ENCODE measurements around the gene C16orf96.

The C16orf96 gene

DNA sequence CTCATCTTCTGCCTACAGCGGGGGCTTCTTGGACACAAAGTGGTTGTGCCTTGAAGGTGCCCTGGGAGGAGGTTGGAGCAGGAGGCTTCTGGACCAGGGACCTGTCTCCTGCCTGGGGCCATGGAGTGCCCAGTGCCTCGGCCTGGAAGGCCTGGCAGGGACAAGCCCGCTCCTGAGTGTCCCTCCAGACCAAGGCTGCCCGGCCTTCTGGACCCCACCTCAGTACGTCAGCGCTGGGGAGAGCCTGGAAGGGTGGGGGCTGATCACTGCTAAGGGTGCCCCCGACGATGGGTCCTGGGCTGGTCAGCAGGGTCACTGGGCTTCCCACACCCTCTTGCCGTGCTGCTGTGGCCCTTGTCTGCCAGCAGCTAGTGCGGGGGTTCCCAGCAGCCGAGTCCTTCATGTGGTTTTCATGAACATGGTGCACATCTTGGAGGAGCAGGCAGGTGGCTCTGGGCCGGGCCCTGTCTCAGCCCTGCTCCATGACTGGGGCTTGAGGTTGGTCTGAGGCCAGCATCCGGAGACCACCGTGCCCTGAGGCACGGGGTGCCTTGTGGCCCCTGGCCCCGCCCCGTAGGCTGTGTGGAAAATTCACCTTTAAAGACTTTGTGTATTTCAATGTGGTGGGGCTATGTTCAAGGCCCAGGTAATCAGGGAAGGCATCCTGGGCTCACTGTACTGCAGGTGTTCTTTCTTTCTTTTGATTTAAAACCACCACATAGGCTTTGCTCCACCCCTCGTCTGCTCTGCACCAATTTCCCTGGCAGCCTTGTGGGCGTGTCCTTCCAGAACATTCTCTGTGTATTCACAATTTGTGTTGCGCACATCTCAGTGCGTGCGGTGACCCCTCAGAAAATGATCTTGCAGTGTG is 90.9 kb downstream of the C16orf96 start:
- DNase-seq (ENCODE audit: low read depth in 2 of 2): no peak

DNA sequence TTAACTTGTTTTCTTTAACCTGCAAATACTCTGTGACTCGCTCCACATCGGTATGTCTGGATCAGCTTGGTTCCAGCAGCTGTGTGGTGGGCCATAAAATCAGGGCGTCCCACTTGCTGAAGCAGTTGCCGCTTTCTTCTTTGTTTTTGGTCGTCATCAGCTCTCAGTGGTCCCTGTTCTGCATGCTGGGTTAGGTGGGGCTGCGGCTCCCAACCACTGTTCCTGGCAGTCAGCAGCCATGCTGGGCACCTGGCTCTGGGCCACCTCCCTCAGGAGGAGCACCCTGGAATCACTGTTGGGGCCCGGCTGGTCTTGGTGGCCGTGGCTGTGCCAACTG is 91.5 kb downstream of the C16orf96 start:
- no peak for DNase-seq (ENCODE audit: low read depth in 2 of 2)

DNA sequence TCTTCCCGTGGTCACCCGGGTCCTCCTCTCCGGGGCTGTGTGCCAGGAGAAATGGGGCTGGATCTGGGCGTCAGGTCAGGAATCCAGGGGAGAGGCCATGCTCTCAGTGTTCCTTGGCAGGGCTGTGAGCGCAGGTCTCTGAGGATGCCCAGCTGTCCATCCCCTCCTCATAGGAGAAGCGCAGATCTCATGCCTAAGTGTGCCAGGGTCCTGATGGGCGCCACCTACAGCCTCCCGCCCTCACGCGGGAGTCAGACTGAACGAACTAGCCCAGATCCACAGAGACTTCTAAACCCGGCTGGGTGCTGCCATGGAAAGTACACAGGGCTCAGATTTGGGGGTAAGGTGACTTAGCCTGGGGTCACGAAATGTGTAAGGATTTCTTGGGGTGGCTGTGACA is 92.8 kb downstream of the C16orf96 start:
- DNase-seq (ENCODE audit: low read depth in 2 of 2): no peak

DNA sequence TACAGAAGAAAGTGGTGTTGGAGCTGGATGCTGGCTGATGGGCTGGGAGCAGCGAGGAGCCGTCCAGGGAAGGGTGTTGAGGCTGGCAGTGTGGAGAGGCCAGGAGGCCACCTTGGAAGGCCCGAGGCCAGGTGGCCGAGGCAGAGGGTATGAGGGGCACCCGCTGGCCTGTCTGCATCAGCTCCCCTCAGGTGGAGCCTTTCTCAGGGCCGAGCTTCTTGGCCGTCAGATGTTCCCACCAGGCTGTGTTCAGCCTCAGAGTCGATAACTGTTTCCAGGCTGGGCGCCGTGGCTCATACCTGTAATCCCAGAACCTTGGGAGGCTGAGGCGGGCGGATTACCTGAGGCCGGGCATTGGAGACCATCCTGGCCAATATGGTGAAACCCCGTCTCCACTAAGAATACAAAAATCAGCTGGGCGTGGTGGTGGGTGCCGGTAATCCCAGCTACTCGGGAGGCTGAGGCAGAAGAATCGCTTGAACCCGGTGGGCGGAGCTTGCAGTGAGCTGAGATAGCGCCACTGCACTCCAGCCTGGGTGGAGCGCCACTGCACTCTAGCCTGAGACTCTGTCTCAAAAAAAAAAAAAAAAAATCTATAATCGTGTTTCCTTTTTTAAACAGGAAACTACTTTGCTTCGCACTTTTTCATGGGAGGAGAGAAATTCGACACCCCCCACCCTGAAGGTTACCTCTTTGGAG is 93.8 kb downstream of the C16orf96 start:
- DNase-seq (ENCODE audit: low read depth in 2 of 2): no peak
